ENCODE measurements around the gene GOLGA1. TPM values are rescaled to one million over a fixed set of nuclear protein-coding genes. Genes with fewer than 3 reads are reported as not detected.

The GOLGA1 gene
- total and polyA plus RNA-seq, 8 donors: 15.4 to 20.2 (median 18.8) TPM

GRCh38 chr9:124941679-124942561, 1.0 kb upstream of the GOLGA1 start:
- DNase-seq (peak; percentile 58 to 84 (median 66)), ATAC-seq (peak; percentile 45)
- no peak for TF ChIP-seq CTCF (IDR thresholded peaks at IDR 0.05)
- H3K27me3 ChIP-seq: no peaks in the 10 kb centered on the region
- no peaks in the 10 kb centered on the region for H3K9me3 ChIP-seq
- peaks cover 0 to 23% of the 10 kb centered on the region in 2 donors for H3K4me1 ChIP-seq
- H3K36me3 ChIP-seq: peaks cover 0 to 15% of the 10 kb centered on the region in 2 donors
- H3K27ac ChIP-seq: peak overlapping the region; percentile 94 to 99
- peak overlapping the region; percentile 78 to 89 for H3K4me3 ChIP-seq
- intact Hi-C loops (cut with DNase I): loop anchor here in 1 of 2 donors (10.0 kb wide), 1 partner anchor 213 kb away; no protein-coding TSS in a partner anchor

DNA sequence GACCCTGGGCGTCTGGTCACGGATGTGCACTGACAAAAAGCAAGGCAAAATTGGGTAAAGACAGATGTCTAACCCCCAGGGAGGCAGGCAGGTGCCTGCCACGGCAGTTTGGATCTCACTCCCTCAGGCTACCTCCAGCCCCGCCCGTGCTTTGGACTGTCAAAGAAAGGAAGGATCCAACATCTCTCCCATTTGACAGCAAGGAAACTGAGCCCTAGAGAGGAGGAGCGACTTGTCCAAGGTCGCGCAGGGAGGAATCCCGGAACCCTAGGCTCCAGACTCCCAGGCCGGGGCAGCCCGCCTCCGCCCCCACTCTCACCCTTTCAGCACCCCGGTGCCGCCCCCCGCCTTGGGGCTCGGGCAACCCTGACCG, 376 bp downstream of the GOLGA1 start:
- no peak for DNase-seq

GRCh38 chr9:124939944-124940343, 939 bp downstream of the GOLGA1 start:
- intact Hi-C loops (cut with DNase I): loop anchor here in 1 of 2 donors (10.0 kb wide), 1 partner anchor 215 kb away; no protein-coding TSS in a partner anchor
- Histone ChIP-seq H3K4me1 (peaks cover 0 to 23% of the 10 kb centered on the region in 2 donors), H3K27ac (peak overlapping the region in 1 of 2 donors; percentile 99), H3K9me3 (no peaks in the 10 kb centered on the region), H3K4me3 (peak overlapping the region; percentile 78 to 89), H3K27me3 (no peaks in the 10 kb centered on the region), H3K36me3 (peaks cover 0 to 34% of the 10 kb centered on the region in 2 donors)
- ATAC-seq (no peak), DNase-seq (no peak)
- no peak for TF ChIP-seq CTCF (IDR thresholded peaks at IDR 0.05)

More for the DNA sequence above, 376 bp downstream of the GOLGA1 start:
- peak overlapping the region; percentile 94 to 99 for H3K27ac ChIP-seq
- H3K9me3 ChIP-seq: no peaks in the 10 kb centered on the region
- H3K4me3 ChIP-seq: peak overlapping the region; percentile 78 to 89
- peak; percentile 59 for ATAC-seq
- intact Hi-C loops (cut with DNase I): loop anchor here in 1 of 2 donors (10.0 kb wide), 1 partner anchor 214 kb away; no protein-coding TSS in a partner anchor
- TF ChIP-seq CTCF (IDR thresholded peaks at IDR 0.05): no peak
- H3K4me1 ChIP-seq: peaks cover 0 to 23% of the 10 kb centered on the region in 2 donors
- H3K36me3 ChIP-seq: peaks cover 0 to 28% of the 10 kb centered on the region in 2 donors
- H3K27me3 ChIP-seq: no peaks in the 10 kb centered on the region

DNA sequence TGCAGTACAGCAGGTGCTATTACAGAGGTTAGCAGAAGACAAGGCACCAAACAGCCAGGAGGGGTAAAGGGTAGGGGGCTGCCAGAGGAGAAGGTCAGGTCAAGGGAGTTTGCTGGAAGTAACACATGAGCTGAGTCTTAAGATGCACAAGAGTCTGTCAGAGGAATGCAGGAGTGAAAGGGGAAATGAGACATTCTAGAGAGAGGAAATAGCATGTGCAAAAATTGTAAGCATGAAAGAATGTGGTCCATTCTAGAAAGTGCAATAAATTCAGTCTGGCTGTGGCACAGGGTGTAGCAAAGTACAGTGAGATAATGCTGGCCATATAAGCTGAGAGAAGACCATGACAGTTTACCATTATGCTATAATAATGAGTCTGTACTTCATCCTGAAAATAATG, 6.6 kb downstream of the GOLGA1 start:
- no peak for ATAC-seq

More for the DNA sequence above, 6.6 kb downstream of the GOLGA1 start:
- H3K9me3 ChIP-seq: no peaks in the 10 kb centered on the region
- H3K4me1 ChIP-seq: peaks cover 0 to 13% of the 10 kb centered on the region in 2 donors
- H3K4me3 ChIP-seq: no peak overlapping the region
- intact Hi-C loops (cut with DNase I): no loop called here
- no peak overlapping the region for H3K27ac ChIP-seq
- H3K36me3 ChIP-seq: peaks cover 0 to 74% of the 10 kb centered on the region in 2 donors
- no peak for DNase-seq
- no peaks in the 10 kb centered on the region for H3K27me3 ChIP-seq
- TF ChIP-seq CTCF (IDR thresholded peaks at IDR 0.05): no peak

Data from left lung (tissue), 10 donors.